K562 (cell line): ENCODE results near the gene SLC34A3. TPM values are rescaled to one million over a fixed set of nuclear protein-coding genes. Genes with fewer than 3 reads are reported as not detected.

Experiments used
- BMI1 ChIP-seq: fragments of 150-350 bp; IDR thresholded peaks from 2 replicates; pipeline ENCODE4 v1.6.1; 2014; ENCODE audit warnings: low read length
- CREB1 ChIP-seq, 2 experiments: sonication (generic) in 1 of 2; formaldehyde crosslinking in 1 of 2; IDR thresholded peaks; 2 replicates each; pipeline versions ENCODE4 v1.6.1 to v1.8.0; 2012 to 2022; ENCODE audit warnings: inconsistent platforms in 1 of 2, mild to moderate bottlenecking in 1 of 2, missing genetic modification reagents in 1 of 2, moderate library complexity in 1 of 2
- OTX1 ChIP-seq: fragments of 450-650 bp; formaldehyde crosslinking; IDR thresholded peaks from 2 replicates; pipeline ENCODE4 v1.4.0; 2022; ENCODE audit warnings: mild to moderate bottlenecking
- POLR2G ChIP-seq: fragments of 200-400 bp; formaldehyde crosslinking; IDR thresholded peaks from 2 replicates; pipeline ENCODE4 v1.6.1; 2017; ENCODE audit warnings: low read depth, mild to moderate bottlenecking, antibody characterized with exemption, low read length, moderate library complexity
- PTRF ChIP-seq: fragments of 450-650 bp; IDR thresholded peaks from 2 replicates; pipeline ENCODE4 v1.6.1; 2016; ENCODE audit warnings: mild to moderate bottlenecking, missing genetic modification characterization, missing compliant biosample characterization
- SIX5 ChIP-seq, 2 experiments: IDR thresholded peaks; 2 replicates each; pipeline ENCODE4 v1.6.1; 2011; ENCODE audit warnings: low read length in 2 of 2, borderline replicate concordance in 1 of 2, low read depth in 1 of 2, mild to moderate bottlenecking in 1 of 2, moderate library complexity in 1 of 2; ENCODE audit not compliant: insufficient read depth in 1 of 2
- SRSF9 ChIP-seq: fragments of 200-400 bp; formaldehyde crosslinking; IDR thresholded peaks from 2 replicates; pipeline ENCODE4 v1.6.1; 2017; ENCODE audit warnings: low read depth, low read length, borderline replicate concordance
- TCFL5 ChIP-seq: fragments of 250-450 bp; sonication (Bioruptor Pico); conservative IDR thresholded peaks from 2 replicates; pipeline ENCODE4 v1.6.1; 2021; ENCODE audit warnings: mild to moderate bottlenecking, moderate library complexity, matching md5 sums
- TRIM24 ChIP-seq, 2 experiments: fragments of 450-650 bp; IDR thresholded peaks; 2 replicates each; pipeline ENCODE4 v1.6.1; 2016
- ZNF197 ChIP-seq: fragments of 200-800 bp; sonication (Bioruptor generic); IDR thresholded peaks from 2 replicates; pipeline ENCODE4 v1.6.1; 2016; ENCODE audit warnings: low read depth, missing genetic modification characterization, missing compliant biosample characterization
- polyA plus RNA-seq, 8 experiments: library from polyadenylated mRNA; depleted of rRNA in 4 of 8; stranded (reverse) in 5 of 8; unstranded in 3 of 8; fragments of >200 nt; fragmentation: Nextera tagmentation in 2 of 8; fragmentation: Illumina TruSeq in 1 of 8; extraction: Ambion mirVana in 2 of 8; extraction: Trizol in 1 of 8; gene quantifications; 2 replicates each; pipeline versions ENCODE4 v1.2.1 to v1.2.3, GENCODE V29; 2011 to 2014; ENCODE audit warnings: inconsistent platforms in 1 of 8, missing spikeins in 1 of 8
- total RNA-seq, 7 experiments: library from RNA; depleted of rRNA in 6 of 7; stranded (reverse); fragments of >200 nt in 6 of 7; fragmentation: Illumina TruSeq in 2 of 7; extraction: Trizol in 2 of 7; gene quantifications; 2 replicates each; pipeline versions ENCODE4 v1.2.1 to v1.2.3, GENCODE V29; 2011 to 2021; ENCODE audit warnings: low replicate concordance in 1 of 7
- TF ChIP-seq, protein P1 (sequence below): sonication (generic); formaldehyde crosslinking; IDR thresholded peaks from 2 replicates; pipeline ENCODE4 v1.8.0; 2023; ENCODE audit warnings: mild to moderate bottlenecking, missing genetic modification reagents
- TF ChIP-seq, protein P2 (sequence below): fragments of 450-650 bp; IDR thresholded peaks from 2 replicates; pipeline ENCODE4 v1.6.1; 2017; ENCODE audit warnings: antibody characterized with exemption
- TF ChIP-seq, protein P3 (sequence below): fragments of 250-450 bp; sonication (Bioruptor Pico); IDR thresholded peaks from 2 replicates; pipeline ENCODE4 v1.8.0; 2022; ENCODE audit warnings: moderate library complexity, mild to moderate bottlenecking, inconsistent platforms
- TF ChIP-seq, protein P4 (sequence below): fragments of 250-450 bp; sonication (Bioruptor Pico); IDR thresholded peaks from 2 replicates; pipeline ENCODE4 v1.4.0; 2020; ENCODE audit warnings: borderline replicate concordance
- TF ChIP-seq, protein P5 (sequence below), 2 experiments: fragments of 450-650 bp in 1 of 2; sonication (generic) in 1 of 2; formaldehyde crosslinking; conservative IDR thresholded peaks; 2 replicates each; pipeline versions ENCODE4 v1.4.0 to v1.8.1; 2020 to 2022; ENCODE audit warnings: mild to moderate bottlenecking in 1 of 2, missing genetic modification reagents in 1 of 2

SLC34A3 gene
- total and polyA plus RNA-seq, 9 of the 15 experiments (the other 6 are each of a cell fraction or from before 2014, with no cell fraction given), result not detected

- TF ChIP-seq, protein P1, sequence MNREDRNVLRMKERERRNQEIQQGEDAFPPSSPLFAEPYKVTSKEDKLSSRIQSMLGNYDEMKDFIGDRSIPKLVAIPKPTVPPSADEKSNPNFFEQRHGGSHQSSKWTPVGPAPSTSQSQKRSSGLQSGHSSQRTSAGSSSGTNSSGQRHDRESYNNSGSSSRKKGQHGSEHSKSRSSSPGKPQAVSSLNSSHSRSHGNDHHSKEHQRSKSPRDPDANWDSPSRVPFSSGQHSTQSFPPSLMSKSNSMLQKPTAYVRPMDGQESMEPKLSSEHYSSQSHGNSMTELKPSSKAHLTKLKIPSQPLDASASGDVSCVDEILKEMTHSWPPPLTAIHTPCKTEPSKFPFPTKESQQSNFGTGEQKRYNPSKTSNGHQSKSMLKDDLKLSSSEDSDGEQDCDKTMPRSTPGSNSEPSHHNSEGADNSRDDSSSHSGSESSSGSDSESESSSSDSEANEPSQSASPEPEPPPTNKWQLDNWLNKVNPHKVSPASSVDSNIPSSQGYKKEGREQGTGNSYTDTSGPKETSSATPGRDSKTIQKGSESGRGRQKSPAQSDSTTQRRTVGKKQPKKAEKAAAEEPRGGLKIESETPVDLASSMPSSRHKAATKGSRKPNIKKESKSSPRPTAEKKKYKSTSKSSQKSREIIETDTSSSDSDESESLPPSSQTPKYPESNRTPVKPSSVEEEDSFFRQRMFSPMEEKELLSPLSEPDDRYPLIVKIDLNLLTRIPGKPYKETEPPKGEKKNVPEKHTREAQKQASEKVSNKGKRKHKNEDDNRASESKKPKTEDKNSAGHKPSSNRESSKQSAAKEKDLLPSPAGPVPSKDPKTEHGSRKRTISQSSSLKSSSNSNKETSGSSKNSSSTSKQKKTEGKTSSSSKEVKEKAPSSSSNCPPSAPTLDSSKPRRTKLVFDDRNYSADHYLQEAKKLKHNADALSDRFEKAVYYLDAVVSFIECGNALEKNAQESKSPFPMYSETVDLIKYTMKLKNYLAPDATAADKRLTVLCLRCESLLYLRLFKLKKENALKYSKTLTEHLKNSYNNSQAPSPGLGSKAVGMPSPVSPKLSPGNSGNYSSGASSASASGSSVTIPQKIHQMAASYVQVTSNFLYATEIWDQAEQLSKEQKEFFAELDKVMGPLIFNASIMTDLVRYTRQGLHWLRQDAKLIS, result peak; percentile 80; the same call in 1 of the 2 replicates
- TF ChIP-seq OTX1 (CRISPR knock-in tag) (no peak), BMI1 (no peak), SRSF9 (no peak), TRIM24 (IDR thresholded peaks at IDR 0.05) (0 out of 4 replicates have a peak, but pooled peaks of 1 of the 2 experiments have one; percentile 16), POLR2G (peak; percentile 97), SIX5 (IDR thresholded peaks at IDR 0.05; ENCODE audit: borderline replicate concordance in 1 of 2, insufficient read depth in 1 of 2, low read depth in 1 of 2, low read length in 2 of 2) (peak; percentile 59 to 67; a peak in 3 of 4 replicates), ZNF197 (no peak), CREB1 (IDR thresholded peaks at IDR 0.05) (peak; percentile 100), CREB1 (CRISPR knock-in tag; IDR thresholded peaks at IDR 0.05) (peak; percentile 100), TCFL5 (CRISPR knock-in tag) (no peak), PTRF (tag) (no peak)
- TF ChIP-seq, protein P2, sequence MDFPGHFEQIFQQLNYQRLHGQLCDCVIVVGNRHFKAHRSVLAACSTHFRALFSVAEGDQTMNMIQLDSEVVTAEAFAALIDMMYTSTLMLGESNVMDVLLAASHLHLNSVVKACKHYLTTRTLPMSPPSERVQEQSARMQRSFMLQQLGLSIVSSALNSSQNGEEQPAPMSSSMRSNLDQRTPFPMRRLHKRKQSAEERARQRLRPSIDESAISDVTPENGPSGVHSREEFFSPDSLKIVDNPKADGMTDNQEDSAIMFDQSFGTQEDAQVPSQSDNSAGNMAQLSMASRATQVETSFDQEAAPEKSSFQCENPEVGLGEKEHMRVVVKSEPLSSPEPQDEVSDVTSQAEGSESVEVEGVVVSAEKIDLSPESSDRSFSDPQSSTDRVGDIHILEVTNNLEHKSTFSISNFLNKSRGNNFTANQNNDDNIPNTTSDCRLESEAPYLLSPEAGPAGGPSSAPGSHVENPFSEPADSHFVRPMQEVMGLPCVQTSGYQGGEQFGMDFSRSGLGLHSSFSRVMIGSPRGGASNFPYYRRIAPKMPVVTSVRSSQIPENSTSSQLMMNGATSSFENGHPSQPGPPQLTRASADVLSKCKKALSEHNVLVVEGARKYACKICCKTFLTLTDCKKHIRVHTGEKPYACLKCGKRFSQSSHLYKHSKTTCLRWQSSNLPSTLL, result no peak
- TF ChIP-seq, protein P3, sequence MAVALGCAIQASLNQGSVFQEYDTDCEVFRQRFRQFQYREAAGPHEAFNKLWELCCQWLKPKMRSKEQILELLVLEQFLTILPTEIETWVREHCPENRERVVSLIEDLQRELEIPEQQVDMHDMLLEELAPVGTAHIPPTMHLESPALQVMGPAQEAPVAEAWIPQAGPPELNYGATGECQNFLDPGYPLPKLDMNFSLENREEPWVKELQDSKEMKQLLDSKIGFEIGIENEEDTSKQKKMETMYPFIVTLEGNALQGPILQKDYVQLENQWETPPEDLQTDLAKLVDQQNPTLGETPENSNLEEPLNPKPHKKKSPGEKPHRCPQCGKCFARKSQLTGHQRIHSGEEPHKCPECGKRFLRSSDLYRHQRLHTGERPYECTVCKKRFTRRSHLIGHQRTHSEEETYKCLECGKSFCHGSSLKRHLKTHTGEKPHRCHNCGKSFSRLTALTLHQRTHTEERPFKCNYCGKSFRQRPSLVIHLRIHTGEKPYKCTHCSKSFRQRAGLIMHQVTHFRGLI (CRISPR knock-in tag), result no peak
- TF ChIP-seq, protein P4, sequence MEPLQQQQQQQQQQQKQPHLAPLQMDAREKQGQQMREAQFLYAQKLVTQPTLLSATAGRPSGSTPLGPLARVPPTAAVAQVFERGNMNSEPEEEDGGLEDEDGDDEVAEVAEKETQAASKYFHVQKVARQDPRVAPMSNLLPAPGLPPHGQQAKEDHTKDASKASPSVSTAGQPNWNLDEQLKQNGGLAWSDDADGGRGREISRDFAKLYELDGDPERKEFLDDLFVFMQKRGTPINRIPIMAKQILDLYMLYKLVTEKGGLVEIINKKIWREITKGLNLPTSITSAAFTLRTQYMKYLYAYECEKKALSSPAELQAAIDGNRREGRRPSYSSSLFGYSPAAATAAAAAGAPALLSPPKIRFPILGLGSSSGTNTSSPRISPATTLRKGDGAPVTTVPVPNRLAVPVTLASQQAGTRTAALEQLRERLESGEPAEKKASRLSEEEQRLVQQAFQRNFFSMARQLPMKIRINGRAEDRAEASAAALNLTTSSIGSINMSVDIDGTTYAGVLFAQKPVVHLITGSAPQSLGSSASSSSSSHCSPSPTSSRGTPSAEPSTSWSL (CRISPR knock-in tag), result no peak
- TF ChIP-seq, protein P5, sequence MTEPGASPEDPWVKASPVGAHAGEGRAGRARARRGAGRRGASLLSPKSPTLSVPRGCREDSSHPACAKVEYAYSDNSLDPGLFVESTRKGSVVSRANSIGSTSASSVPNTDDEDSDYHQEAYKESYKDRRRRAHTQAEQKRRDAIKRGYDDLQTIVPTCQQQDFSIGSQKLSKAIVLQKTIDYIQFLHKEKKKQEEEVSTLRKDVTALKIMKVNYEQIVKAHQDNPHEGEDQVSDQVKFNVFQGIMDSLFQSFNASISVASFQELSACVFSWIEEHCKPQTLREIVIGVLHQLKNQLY (CRISPR knock-in tag; conservative IDR thresholded peaks at IDR 0.05), result no peak
These were observed 42.0 kb upstream of the SLC34A3 start, which contains the start of the genes ANAPC2 and SSNA1 (continued) for GRCh38 chr9:137188490-137189296.
